Activated CD4-positive, alpha-beta memory T cell treated with anti-CD3 and anti-CD28 coated beads for 36 hours (primary cell): ENCODE data around the gene TACC2. TPM values are rescaled to one million over a fixed set of nuclear protein-coding genes. Genes with fewer than 3 reads are reported as not detected.
"Not testable (repeated sequence)": the region's sequence is repeated elsewhere in the genome, so short reads cannot be mapped to it uniquely, and the experiment has no call there.

Experiments used
- CTCF ChIA-PET: fragments of 350-600 bp; sonication (Branson Sonifier 250); formaldehyde crosslinking; loops from one replicate; lab custom pipeline; 2021; ENCODE audit warnings: antibody characterized with exemption, inconsistent platforms; lab: Charles Lee
- POLR2A ChIA-PET: fragments of 350-600 bp; sonication (Branson Sonifier 250); formaldehyde crosslinking; loops from one replicate; lab custom pipeline; 2021; ENCODE audit warnings: antibody characterized with exemption; lab: Charles Lee
- DNase-seq: peaks from one replicate; pipeline ENCODE4 v3.0.0-alpha.2; 2020
- H3K27ac Mint-ChIP-seq: one replicate; pipeline ENCODE4 v1.8.0; 2021; ENCODE audit warnings: mixed read lengths
- H3K27me3 Mint-ChIP-seq: one replicate; pipeline ENCODE4 v1.8.0; 2021; ENCODE audit warnings: mixed read lengths
- H3K36me3 Mint-ChIP-seq: one replicate; pipeline ENCODE4 v1.8.0; 2021; ENCODE audit warnings: mixed read lengths
- H3K4me1 Mint-ChIP-seq: one replicate; pipeline ENCODE4 v1.8.0; 2021; ENCODE audit warnings: low read depth, mixed read lengths
- H3K4me3 Mint-ChIP-seq: one replicate; pipeline ENCODE4 v1.8.0; 2021; ENCODE audit warnings: mild to moderate bottlenecking, mixed read lengths
- H3K9me3 Mint-ChIP-seq: one replicate; pipeline ENCODE4 v1.8.0; 2021; ENCODE audit warnings: mixed read lengths
- intact Hi-C: fragments of 100-400 bp; cut with micrococcal nuclease; formaldehyde crosslinking; loops from one replicate; pipeline ENCODE4 v1.15.1; 2023
- total RNA-seq, 2 experiments: library from RNA; stranded (reverse); gene quantifications; one replicate each; pipeline ENCODE4 v1.2.3, GENCODE V29; 2021

TACC2 gene
- total RNA-seq, 2 experiments from 2014 or later: not detected

DNA sequence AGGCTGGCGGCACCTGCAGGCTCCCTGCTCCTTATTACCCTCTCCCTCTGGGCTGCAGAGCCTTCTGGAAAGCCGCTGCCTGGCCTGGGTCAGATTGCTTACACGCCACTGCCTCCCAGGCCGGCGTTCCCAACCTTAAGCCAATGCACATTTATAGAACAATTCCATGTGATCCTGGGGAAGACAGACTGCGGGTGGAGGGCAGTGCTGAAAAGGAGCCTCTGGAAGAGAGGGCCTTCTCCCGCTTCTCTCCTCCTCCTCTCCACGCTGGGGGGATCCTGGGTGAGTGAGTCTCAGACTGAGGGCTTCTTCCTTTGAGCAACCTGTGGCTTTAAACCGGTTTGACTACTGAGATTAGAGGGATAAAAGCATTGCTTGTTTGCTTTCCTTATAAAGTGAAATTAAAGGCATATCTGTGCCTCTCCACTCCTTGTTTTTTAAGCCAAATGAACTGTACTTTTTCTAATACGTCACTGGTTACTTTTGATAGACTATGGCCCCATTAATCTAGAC is 5.5 kb downstream of the TACC2 start:
- ChIA-PET CTCF (no interaction called here), POLR2A (no interaction called here)
- H3K36me3 Mint-ChIP-seq: no peaks in the 10 kb centered on the region

DNA sequence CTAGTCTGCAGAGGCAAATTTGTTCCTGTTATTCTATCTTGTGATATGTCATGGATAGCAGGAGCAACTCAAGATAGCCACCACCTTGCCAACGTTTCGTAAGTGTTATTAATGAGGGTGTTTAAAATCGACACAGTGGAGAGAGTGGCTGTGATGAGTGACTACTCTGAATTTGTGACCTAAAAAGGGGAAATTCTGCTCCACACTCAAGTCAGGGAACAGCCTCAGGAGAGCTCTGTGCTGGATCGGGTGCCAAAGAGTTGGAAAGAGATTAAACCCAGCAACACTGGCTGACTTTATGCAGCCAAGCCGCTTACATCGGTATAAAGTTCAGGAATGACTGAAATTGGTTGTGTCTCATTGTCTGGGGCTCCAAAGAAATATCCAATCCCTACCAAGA is 9.5 kb downstream of the TACC2 start:
- ChIA-PET POLR2A (no interaction called here), CTCF (no interaction called here)
- peaks cover 21% of the 10 kb centered on the region for H3K27me3 Mint-ChIP-seq
- H3K36me3 Mint-ChIP-seq: peaks cover 4% of the 10 kb centered on the region
- no peak overlapping the region for H3K27ac Mint-ChIP-seq
- no peak overlapping the region for H3K4me3 Mint-ChIP-seq
- intact Hi-C loops: no loop called here
- no peaks in the 10 kb centered on the region for H3K4me1 Mint-ChIP-seq
- DNase-seq: no peak
- peaks cover 24% of the 10 kb centered on the region for H3K9me3 Mint-ChIP-seq

More for the DNA sequence above, 5.5 kb downstream of the TACC2 start:
- DNase-seq: no peak
- intact Hi-C loops: no loop called here
- H3K9me3 Mint-ChIP-seq: no peaks in the 10 kb centered on the region
- H3K27me3 Mint-ChIP-seq: peaks cover 25% of the 10 kb centered on the region
- no peak overlapping the region for H3K27ac Mint-ChIP-seq
- H3K4me3 Mint-ChIP-seq: no peak overlapping the region
- no peaks in the 10 kb centered on the region for H3K4me1 Mint-ChIP-seq

DNA sequence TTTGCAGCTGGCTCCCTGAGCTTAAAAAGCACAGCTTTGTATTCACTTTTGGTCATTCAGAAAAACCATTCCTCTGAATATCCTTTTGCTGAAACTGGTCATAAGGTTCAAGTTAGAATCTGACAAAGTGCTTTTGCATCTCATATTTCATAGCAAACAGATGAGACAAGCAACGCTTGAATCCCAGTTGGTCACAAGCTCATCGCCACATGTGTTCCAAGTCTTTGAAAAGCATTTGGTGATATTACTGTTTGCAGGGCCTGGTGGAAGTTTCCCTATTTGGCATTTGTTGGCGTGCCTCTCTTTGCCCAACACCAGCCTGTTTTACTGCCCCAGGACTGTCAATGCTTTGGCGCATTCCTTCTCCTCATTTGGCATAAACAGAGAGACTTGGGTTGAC is 10.3 kb downstream of the TACC2 start:
- H3K4me3 Mint-ChIP-seq: no peak overlapping the region
- peaks cover 4% of the 10 kb centered on the region for H3K36me3 Mint-ChIP-seq
- H3K27me3 Mint-ChIP-seq: peaks cover 21% of the 10 kb centered on the region
- intact Hi-C loops: no loop called here
- no peak for DNase-seq
- no peak overlapping the region for H3K27ac Mint-ChIP-seq
- H3K9me3 Mint-ChIP-seq: peaks cover 24% of the 10 kb centered on the region
- ChIA-PET POLR2A (no interaction called here), CTCF (no interaction called here)
- H3K4me1 Mint-ChIP-seq: no peaks in the 10 kb centered on the region

DNA sequence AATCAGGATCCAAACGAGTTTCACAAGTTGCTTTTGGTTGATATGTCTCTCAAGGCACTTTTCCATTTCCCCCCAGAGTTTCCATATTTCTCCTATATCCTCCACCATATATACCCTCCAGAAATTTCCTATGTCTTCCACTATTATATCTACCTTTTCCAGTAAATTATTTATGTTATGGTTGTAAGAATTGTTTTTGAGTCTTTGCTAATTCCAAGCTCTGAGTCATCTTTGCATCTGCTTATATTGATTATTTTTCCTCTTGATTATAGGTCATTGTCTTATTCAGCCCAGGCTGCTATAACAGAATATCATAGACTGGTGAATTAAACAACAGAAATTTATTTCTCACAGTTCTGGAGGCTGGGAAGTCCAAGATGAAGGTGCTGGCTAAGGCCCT is 12.7 kb downstream of the TACC2 start:
- ChIA-PET POLR2A (no interaction called here), CTCF (no interaction called here)
- H3K4me3 Mint-ChIP-seq: no peak overlapping the region
- H3K36me3 Mint-ChIP-seq: peaks cover 4% of the 10 kb centered on the region
- H3K27me3 Mint-ChIP-seq: peaks cover 7% of the 10 kb centered on the region
- H3K4me1 Mint-ChIP-seq: no peaks in the 10 kb centered on the region
- no peak overlapping the region for H3K27ac Mint-ChIP-seq
- intact Hi-C loops: no loop called here
- no peak for DNase-seq
- H3K9me3 Mint-ChIP-seq: peaks cover 24% of the 10 kb centered on the region

DNA sequence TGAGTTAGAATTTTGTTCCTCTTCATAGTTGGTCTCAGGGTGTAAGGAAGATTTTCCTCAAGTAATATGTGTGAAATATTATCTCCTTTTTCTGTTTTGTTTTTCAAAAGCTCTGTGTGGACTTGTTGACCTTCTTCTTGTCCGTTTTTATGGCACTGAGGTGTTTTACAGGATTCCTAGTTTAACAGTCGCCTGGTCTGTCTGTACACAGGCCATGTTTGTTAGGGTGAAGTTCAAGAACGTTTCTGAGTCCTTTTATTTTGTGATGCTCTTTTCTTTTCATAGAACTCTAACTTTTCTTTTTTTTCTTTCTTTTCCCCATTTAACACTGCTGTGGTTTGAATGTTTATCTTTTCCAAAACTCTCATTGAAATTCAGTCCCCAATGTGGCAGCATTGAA is 18.5 kb downstream of the TACC2 start:
- no peaks in the 10 kb centered on the region for H3K36me3 Mint-ChIP-seq
- no peak for DNase-seq
- H3K9me3 Mint-ChIP-seq: peaks cover 8% of the 10 kb centered on the region
- POLR2A ChIA-PET: no interaction called here
- peaks cover 12% of the 10 kb centered on the region for H3K27me3 Mint-ChIP-seq
- CTCF ChIA-PET: no interaction called here
- no peaks in the 10 kb centered on the region for H3K4me1 Mint-ChIP-seq
- intact Hi-C loops: no loop called here
- no peak overlapping the region for H3K27ac Mint-ChIP-seq
- no peak overlapping the region for H3K4me3 Mint-ChIP-seq

DNA sequence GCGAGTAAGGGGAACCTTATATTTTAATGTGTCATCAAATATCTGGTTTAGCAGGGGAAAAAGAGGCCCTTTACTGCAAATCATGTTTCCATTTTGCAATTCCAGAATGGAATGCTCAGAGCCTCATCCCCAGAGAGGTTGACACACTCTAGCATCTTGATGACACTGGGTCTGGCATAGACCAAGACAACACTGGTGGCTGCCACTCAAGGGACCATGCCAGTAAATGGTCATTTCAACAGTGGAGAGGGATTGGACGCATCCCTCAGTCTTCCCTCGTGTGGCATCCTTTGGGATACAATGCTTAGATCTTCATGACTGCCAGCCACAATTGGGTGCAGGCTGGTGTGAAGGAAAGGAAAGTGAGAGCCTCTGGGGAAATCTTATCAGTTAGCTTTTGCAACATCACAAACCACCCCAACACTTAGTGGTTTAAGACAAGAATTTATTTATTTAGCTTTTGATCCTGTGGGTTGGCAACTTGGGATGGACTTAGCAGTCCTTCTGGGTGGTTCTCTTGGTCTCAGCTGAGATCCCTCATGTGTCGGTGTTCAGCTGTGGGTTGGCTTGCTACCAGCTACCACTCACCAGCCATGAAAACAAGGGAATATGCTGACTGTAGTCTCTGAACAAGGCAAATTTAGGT is 21.6 kb downstream of the TACC2 start:
- Mint-ChIP-seq H3K9me3 (no peaks in the 10 kb centered on the region), H3K27me3 (peaks cover 25% of the 10 kb centered on the region), H3K36me3 (no peaks in the 10 kb centered on the region), H3K4me1 (no peaks in the 10 kb centered on the region), H3K4me3 (no peak overlapping the region), H3K27ac (no peak overlapping the region)
- ChIA-PET CTCF (no interaction called here), POLR2A (no interaction called here)
- no peak for DNase-seq
- intact Hi-C loops: no loop called here

DNA sequence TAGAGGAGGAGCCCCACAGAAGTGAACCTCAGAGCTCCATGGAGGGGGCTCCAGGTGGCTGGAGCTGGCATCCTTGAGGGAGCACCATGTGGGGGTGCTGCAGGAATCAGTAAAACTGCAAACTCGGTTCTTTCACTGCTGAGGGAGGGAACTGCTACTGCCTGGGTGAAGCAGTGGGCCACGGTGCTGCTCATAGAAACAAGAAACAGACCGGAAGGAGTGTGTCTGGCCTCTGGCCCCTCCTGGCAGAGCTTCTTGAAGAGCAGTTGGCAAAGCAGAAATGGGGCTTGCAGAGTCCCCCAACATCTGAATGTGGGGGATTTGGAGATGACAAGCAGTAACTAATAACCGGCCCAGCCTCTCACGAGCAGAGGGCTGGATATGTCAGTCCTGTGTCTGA is 23.8 kb downstream of the TACC2 start:
- ChIA-PET POLR2A (no interaction called here), CTCF (no interaction called here)
- Mint-ChIP-seq H3K4me1 (no peaks in the 10 kb centered on the region), H3K9me3 (no peaks in the 10 kb centered on the region), H3K36me3 (no peaks in the 10 kb centered on the region), H3K4me3 (no peak overlapping the region), H3K27me3 (peaks cover 25% of the 10 kb centered on the region), H3K27ac (no peak overlapping the region)
- intact Hi-C loops: no loop called here
- DNase-seq: no peak

DNA sequence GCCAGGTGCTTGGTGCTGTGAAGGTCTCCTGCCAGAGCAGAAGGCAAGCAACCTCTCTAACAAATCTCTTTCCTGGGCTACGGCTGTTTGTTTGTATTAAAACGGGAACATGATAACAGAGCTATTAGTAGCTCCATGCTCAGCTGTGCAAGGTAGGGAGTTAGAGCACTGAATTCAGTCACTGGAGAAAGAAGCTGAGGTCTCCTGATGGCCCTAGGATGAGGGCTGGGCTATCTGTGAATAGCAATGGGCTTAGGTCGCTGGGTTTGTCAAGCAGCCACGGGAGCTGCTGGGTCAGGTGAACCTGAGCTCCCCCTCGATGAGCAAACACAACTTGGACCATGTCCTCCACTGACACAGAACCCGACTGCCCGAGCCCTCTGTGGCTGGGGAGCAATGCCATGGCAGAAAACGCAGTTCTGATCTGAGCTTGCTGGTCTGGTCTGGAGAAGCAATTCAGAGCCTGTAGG is 24.4 kb downstream of the TACC2 start:
- H3K4me1 Mint-ChIP-seq: no peaks in the 10 kb centered on the region
- intact Hi-C loops: no loop called here
- H3K4me3 Mint-ChIP-seq: no peak overlapping the region
- no peaks in the 10 kb centered on the region for H3K36me3 Mint-ChIP-seq
- no peak overlapping the region for H3K27ac Mint-ChIP-seq
- no peak for DNase-seq
- H3K27me3 Mint-ChIP-seq: peaks cover 25% of the 10 kb centered on the region
- ChIA-PET POLR2A (no interaction called here), CTCF (no interaction called here)
- no peaks in the 10 kb centered on the region for H3K9me3 Mint-ChIP-seq

DNA sequence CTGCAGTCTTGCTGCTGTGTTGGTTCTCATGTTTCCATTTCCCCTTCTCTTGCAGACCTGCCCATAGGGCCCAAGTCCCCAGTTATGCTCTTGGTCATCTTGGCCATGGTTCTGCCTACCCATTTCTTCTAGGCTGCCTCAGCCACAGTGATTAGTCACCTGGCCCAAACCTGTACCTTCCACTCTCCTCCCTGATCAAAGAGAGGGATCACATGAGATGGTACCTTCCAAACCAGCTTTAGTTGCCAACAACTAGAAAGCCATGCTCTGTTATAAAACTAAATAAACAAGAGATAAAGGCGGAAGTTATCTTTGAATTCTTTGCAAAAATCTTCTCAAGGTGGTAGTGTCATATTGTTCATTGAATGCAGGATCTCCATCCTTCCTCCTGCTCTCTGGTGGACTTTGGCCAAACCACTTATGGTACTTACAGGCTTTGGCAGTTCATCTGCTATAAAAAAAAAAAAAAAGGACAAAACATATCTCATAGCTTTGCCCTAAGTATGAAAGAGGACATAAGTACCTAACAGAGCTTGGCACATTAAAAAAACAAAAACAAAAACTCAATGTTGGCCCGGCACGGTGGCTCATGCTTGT is 25.8 kb downstream of the TACC2 start:
- Mint-ChIP-seq H3K36me3 (no peaks in the 10 kb centered on the region), H3K27me3 (peaks cover 29% of the 10 kb centered on the region), H3K27ac (no peak overlapping the region), H3K4me3 (no peak overlapping the region), H3K4me1 (no peaks in the 10 kb centered on the region), H3K9me3 (no peaks in the 10 kb centered on the region)
- ChIA-PET POLR2A (no interaction called here), CTCF (no interaction called here)
- DNase-seq: no peak
- intact Hi-C loops: no loop called here

DNA sequence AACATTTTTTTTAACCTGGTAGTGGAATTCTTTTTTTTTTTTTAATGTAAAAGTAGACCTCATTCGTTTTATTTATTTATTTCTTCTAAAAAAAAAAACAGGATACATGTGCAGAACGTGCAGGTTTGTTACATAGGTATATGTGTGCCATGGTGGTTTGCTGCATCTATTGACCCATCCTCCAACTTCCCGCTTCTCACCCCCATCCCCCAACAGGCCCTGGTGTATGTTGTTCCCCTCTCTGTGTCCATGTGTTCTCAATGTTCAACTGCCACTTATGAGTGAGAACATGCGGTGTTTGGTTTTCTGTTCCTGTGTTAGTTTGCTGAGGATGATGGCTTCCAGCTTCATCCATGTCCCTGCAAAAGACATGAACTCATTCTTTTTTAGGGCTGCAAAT is 29.0 kb downstream of the TACC2 start:
- peaks cover 13% of the 10 kb centered on the region for H3K27me3 Mint-ChIP-seq
- DNase-seq, intact Hi-C loops, CTCF ChIA-PET, H3K4me3 Mint-ChIP-seq, POLR2A ChIA-PET, H3K27ac Mint-ChIP-seq, H3K36me3 Mint-ChIP-seq, H3K9me3 Mint-ChIP-seq, H3K4me1 Mint-ChIP-seq: not testable (repeated sequence)

DNA sequence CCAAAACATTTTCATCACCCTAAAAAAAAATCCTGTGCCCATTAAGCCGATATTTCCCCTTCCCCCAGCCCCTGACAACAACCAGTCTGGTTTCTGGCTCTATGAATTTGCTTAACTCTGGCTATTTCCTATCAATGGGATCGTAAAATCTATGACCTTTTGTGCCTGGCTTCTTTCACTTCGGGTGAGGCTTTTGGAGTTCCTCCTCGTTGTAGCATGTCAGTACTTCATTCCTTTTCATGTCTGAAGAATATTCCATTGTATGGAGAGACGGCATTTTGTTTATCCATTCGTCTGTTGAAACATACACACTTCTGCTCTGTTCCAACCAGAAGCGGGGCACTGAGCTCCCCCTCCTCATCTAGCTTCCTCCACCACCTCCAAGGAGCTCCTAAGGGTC is 29.5 kb downstream of the TACC2 start:
- H3K4me1 Mint-ChIP-seq: no peaks in the 10 kb centered on the region
- intact Hi-C loops: no loop called here
- no peaks in the 10 kb centered on the region for H3K9me3 Mint-ChIP-seq
- POLR2A ChIA-PET: no interaction called here
- CTCF ChIA-PET: no interaction called here
- no peak overlapping the region for H3K27ac Mint-ChIP-seq
- no peak overlapping the region for H3K4me3 Mint-ChIP-seq
- no peak for DNase-seq
- H3K27me3 Mint-ChIP-seq: peaks cover 9% of the 10 kb centered on the region
- no peaks in the 10 kb centered on the region for H3K36me3 Mint-ChIP-seq

DNA sequence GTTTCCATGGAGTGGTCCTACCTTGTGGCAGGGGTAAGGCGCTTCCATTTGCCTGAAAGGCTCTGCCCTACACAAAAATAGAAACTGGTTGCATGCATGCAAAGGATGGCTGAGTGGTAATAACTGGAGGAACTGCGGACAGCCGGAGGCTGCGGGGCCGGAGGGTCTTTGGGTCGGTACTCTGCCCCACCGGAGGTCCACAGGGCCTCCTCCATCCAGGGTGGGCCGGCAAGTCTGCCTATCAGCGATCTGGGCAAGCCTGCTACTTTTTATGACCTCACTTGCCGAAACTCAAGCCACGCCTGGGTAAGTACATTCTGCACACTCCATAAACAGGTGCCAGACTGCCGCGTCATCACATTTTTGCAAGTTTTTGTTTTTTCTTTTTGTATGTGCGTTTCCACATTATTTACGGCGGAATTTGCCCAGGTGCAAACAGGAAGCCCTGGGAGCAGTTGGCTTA is 30.0 kb downstream of the TACC2 start:
- H3K27me3 Mint-ChIP-seq: peaks cover 9% of the 10 kb centered on the region
- intact Hi-C loops: no loop called here
- H3K36me3 Mint-ChIP-seq: no peaks in the 10 kb centered on the region
- no peak for DNase-seq
- no peak overlapping the region for H3K4me3 Mint-ChIP-seq
- no peak overlapping the region for H3K27ac Mint-ChIP-seq
- CTCF ChIA-PET: no interaction called here
- no peaks in the 10 kb centered on the region for H3K9me3 Mint-ChIP-seq
- H3K4me1 Mint-ChIP-seq: no peaks in the 10 kb centered on the region
- POLR2A ChIA-PET: no interaction called here

DNA sequence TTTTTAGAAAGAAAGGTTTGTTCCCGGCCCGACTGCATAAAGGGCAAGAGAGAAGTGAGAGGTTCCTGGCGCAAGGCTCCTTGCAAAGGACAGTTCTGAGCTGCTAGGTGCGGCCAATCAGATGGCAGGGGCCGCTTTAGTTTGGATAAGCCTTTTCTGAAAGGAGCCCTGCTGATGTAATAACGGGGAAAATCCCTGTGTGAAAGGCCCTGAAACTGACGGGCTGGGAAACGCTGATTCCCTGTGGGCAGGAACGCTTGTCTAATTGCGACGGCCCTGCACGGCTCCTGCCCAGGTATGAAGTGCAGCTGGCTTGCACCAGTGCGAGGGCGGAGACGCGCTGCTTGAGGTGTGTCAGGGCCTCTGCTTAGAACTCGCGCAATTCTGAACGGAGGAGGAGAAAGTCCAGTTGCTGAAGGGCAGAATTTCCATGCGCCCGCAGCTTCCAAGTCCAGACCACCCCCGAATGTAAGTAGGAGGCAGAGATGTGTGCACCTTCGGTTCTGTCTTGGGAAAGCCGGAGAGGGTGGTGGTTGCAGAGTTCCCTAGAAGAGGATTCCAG is 30.5 kb downstream of the TACC2 start:
- no peaks in the 10 kb centered on the region for H3K4me1 Mint-ChIP-seq
- no peak overlapping the region for H3K27ac Mint-ChIP-seq
- H3K9me3 Mint-ChIP-seq: no peaks in the 10 kb centered on the region
- intact Hi-C loops: no loop called here
- no peak overlapping the region for H3K4me3 Mint-ChIP-seq
- CTCF ChIA-PET: no interaction called here
- DNase-seq: no peak
- H3K36me3 Mint-ChIP-seq: no peaks in the 10 kb centered on the region
- POLR2A ChIA-PET: no interaction called here
- H3K27me3 Mint-ChIP-seq: peaks cover 8% of the 10 kb centered on the region
